HG03521 (cell line): Measurements from ENCODE around the gene GRID1.
"Not testable (repeated sequence)": the region's sequence is repeated elsewhere in the genome, so short reads cannot be mapped to it uniquely, and the experiment has no call there.

Source experiments
- ATAC-seq: cut with Tn5 transposase; IDR thresholded peaks from one replicate; pipeline ENCODE4 v1.9.1; 2021; ENCODE audit warnings: mild to moderate bottlenecking, moderate library complexity; ENCODE audit not compliant: unreplicated experiment

Gene GRID1

DNA sequence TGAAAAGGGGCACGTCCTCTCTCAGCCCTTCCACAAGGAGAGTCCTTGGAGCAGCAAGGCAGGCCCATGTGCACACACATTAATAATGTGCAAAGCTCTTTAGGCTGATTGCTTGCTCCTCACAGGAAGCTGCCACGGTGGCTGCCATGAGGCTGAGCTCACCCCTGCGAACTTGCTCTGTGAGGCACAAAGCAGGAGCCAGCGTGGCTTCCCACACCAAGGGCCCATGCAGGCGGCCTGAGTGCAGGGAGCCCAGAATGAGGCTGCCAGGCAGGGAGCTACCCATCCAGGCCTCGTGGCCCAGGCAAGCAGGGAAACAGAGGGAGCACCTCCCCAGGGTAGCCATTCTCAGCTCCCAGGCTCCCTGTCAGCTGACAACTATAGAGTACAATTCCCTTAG lies 242.9 kb downstream of the GRID1 start:
- ATAC-seq, result no peak

- no peak for ATAC-seq
Measured at GRCh38 chr10:86123304-86123703, 243.3 kb downstream of the GRID1 start.

DNA sequence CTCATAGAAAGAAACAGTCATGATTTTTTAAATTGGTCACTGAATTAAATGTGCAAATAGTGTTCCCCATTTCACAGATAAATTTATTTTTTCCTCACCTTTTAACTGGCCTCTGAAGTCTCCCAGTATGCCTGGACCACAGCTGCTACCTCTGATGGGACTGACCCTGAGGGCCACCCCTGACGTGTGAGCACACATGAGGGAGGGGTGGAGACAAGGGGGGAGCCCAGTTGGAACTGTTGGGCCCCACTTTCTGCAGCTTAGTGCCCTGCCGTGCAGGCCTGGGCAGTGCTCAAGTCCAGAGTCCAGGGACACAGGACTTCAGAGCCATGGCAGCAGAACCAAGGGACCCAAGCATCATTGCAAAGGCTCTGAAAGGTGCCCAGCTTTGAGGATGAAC lies 243.9 kb downstream of the GRID1 start:
- no peak for ATAC-seq

DNA sequence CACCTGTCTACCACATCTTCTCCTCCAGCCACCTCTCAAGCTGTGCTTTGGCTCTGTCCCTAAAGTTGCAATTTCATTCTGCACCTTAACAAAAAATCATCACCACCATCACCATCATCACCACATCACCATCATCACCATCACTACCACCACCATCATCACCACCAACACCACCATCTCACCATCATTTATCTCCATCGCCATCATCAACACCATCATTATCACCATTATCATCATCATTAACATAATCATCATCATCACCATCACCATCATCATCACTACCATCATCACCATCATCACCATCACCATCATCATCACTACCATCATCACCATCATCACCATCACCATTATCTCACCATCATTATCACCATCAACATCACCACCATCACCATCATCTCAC lies 245.4 kb downstream of the GRID1 start:
- no peak for ATAC-seq

- ATAC-seq, result no peak
Measured at GRCh38 chr10:86117051-86117450, 249.5 kb downstream of the GRID1 start.

GRCh38 chr10:86113983-86114382 lies 252.6 kb downstream of the GRID1 start:
- no peak for ATAC-seq

- no peak for ATAC-seq
Measured at GRCh38 chr10:86113501-86113900, 253.1 kb downstream of the GRID1 start.

DNA sequence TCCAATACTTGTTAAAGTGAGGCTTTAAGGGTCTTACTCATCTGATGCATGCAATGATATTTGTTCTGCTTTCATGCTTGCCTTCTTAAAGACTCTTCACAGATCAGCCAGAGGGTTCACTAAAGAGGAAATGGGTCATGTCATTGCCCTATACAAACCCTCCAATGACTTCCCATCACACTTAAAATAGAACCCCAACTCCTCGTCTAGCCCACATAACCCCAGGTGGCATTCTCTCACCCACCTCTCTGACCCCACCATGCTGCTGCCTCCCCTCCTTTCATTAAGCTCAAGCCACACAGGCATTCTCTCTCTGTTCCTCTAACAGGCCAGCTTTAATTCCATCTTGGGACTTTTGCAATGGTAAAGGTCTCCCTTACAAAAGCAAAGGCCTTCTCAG lies 253.6 kb downstream of the GRID1 start:
- no peak for ATAC-seq

DNA sequence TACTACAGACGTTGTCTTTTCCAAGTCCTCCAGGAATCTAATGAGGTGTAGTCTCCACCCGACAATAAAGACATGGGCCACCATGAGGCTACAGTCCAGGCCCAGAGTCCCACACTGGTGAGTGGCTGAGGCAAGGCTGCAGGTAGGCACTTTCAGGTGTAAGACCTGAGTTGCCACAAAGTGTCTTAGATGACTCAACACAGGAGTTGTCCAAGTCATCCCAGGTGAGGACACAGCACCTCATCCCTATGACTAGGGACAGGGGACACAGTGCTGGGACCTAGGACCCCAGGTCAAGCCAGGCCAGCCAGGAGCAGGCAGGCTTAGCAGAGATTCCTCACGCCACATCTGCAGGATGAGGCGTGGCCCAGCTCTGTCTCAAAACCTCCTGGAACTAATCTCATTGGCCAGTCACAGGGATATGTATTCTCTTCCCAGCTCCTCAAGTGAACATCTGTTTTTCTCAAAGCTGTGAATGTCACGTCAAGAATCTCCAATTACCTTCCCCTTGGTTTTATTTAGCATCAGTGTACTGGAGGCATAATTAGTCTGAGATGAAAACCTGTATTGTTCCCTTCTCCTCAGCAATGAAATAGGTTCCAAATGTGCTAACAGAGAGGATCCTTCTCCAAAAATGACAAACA lies 254.6 kb downstream of the GRID1 start:
- ATAC-seq, result no peak

DNA sequence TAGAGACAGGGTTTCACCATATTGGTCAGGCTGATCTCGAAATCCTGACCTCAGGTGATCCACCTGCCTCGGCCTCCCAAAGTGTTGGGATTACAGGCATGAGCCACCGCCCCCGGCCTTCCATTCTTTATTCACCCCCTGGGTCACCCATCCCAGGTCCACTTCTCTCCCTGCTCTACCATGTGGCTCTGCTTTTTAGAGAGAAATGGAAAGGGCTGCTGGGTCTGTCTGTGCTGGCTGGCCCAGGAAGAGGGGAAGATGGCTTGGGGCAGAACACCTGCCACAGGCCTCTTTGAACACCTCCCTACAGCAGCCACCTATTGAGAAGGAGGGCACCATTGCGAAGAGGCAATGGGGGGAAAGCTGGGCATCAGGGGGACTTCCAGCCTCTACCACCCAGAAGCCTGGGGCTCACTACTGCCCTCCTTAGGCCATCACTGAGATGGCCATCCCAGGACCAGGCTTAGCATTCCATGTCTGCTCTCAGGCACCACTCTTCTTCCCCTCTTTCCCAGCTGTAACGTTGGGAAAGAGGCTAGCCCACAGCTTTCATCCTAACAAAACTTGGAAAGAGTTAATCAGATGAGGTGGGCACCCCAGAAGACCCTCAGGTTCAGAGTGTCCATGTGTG lies 256.3 kb downstream of the GRID1 start:
- ATAC-seq, result no peak

- ATAC-seq, result no peak
Measured at GRCh38 chr10:86109421-86109820, 257.2 kb downstream of the GRID1 start.

GRCh38 chr10:86108696-86109095 lies 257.9 kb downstream of the GRID1 start:
- ATAC-seq, result no peak

DNA sequence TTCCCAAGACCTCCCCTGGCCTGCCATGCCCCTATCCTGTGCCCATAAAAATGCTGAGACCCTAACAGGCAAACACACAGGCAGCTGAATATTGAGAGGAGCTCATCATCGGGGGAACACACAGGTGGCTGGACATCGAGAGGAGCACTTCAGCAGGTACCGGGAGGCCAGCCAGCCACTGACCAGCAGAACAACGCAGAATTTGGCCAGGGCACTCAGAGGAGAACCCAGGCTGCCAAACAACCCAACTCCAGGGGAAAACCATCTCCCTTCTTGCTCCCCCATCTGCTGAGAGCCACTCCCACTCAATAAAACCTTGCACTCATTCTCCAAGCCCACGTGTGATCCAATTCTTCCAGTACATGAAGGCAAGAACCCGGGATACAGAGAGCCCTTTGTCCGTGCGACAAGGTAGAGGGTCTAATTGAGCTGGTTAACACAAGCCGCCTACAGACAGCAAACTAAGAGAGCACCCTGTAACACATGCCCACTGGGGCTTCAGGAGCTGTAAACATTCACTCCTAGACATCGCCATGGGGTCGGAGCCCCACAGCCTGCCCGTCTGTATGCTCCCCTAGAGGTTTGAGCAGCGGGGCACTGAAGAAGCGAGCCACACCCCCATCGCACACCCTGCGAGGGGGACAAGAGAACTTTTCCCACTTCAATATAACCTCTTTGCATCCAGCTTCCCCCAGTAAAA lies 258.8 kb downstream of the GRID1 start:
- not testable (repeated sequence) for ATAC-seq

GRCh38 chr10:86107131-86107530 lies 259.5 kb downstream of the GRID1 start:
- no peak for ATAC-seq

GRCh38 chr10:86106616-86107015 lies 260.0 kb downstream of the GRID1 start:
- no peak for ATAC-seq

GRCh38 chr10:86105640-86106039 lies 261.0 kb downstream of the GRID1 start:
- ATAC-seq, result no peak

GRCh38 chr10:86105181-86105580 lies 261.4 kb downstream of the GRID1 start:
- no peak for ATAC-seq

GRCh38 chr10:86104611-86105145 lies 261.9 kb downstream of the GRID1 start:
- ATAC-seq, result no peak

- no peak for ATAC-seq
Measured at GRCh38 chr10:86104156-86104555, 262.4 kb downstream of the GRID1 start.

- no peak for ATAC-seq
Measured at GRCh38 chr10:86103391-86104101, 263.0 kb downstream of the GRID1 start.

- ATAC-seq, result no peak
Measured at GRCh38 chr10:86102451-86102850, 264.1 kb downstream of the GRID1 start.
